Thyroid gland (tissue), 4 donors: ENCODE data around the gene STMP1.

Experiments
- POLR2A ChIP-seq, 2 donors: fragments of 450-650 bp; IDR thresholded peaks; one replicate each; pipeline ENCODE4 v1.6.1; 2017; ENCODE audit warnings: antibody characterized with exemption in 2 of 2, mild to moderate bottlenecking in 2 of 2, moderate library complexity in 1 of 2
- TF ChIP-seq, protein P1 (sequence below), 6 experiments: fragments of 200-600 bp in 3 of 6; fragments of 450-650 bp in 3 of 6; sonication (generic) in 3 of 6; IDR thresholded peaks; one replicate each; pipeline ENCODE4 v1.5.1; 2016 to 2019; ENCODE audit warnings: antibody characterized with exemption in 6 of 6, mild to moderate bottlenecking in 2 of 6, inconsistent platforms in 1 of 6, moderate library complexity in 1 of 6

DNA sequence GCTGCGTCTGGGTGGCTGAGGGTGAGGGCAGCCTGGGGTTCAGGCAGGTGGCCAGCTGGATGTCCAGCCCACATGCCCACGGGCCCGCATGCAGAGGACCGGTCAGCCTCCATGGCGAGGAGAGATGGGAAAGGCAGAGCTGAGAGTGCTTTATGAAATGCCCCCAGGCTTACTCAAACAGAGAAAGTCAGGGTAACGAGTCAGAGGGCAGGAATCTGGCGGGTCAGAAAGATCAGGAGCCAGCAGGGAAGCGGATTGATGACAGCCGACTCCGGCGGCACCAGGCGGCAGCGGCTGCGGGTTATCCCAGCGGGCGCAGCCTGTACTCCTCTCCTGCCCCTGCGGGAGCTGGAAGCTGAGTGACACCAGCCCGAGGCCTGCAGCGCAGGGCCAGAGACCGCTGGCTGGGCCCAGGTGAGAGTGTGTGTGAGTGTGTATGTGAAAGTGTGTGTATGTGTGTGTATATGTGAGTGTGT is 52.3 kb downstream of the STMP1 start:
- TF ChIP-seq, protein P1, sequence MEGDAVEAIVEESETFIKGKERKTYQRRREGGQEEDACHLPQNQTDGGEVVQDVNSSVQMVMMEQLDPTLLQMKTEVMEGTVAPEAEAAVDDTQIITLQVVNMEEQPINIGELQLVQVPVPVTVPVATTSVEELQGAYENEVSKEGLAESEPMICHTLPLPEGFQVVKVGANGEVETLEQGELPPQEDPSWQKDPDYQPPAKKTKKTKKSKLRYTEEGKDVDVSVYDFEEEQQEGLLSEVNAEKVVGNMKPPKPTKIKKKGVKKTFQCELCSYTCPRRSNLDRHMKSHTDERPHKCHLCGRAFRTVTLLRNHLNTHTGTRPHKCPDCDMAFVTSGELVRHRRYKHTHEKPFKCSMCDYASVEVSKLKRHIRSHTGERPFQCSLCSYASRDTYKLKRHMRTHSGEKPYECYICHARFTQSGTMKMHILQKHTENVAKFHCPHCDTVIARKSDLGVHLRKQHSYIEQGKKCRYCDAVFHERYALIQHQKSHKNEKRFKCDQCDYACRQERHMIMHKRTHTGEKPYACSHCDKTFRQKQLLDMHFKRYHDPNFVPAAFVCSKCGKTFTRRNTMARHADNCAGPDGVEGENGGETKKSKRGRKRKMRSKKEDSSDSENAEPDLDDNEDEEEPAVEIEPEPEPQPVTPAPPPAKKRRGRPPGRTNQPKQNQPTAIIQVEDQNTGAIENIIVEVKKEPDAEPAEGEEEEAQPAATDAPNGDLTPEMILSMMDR (IDR thresholded peaks at IDR 0.05), result no peak
- TF ChIP-seq POLR2A (IDR thresholded peaks at IDR 0.05), result no peak
